A673 (cell line): ENCODE results near the gene ATP6V0D1. TPM values are rescaled to one million over a fixed set of nuclear protein-coding genes. Genes with fewer than 3 reads are reported as not detected.

Experiments
- BruUV-seq: library from RNA; stranded (reverse); fragments of 400-500 nt; replicated peaks from 2 replicates; lab custom pipeline; 2021; lab: Mats Ljungman, UMichigan
- CTCF ChIA-PET: fragments of 300-600 bp; sonication (Branson Sonifier 250); formaldehyde crosslinking; loops from one replicate; lab custom pipeline; 2022; ENCODE audit warnings: antibody characterized with exemption; lab: Charles Lee
- POLR2A ChIA-PET: fragments of 300-600 bp; sonication (Branson Sonifier 250); formaldehyde crosslinking; loops from one replicate; lab custom pipeline; 2022; ENCODE audit warnings: antibody characterized with exemption; ENCODE audit not compliant: low non-redundant PET; lab: Charles Lee
- DNase-seq: peaks from one replicate; pipeline ENCODE4 v3.0.0-alpha.2; 2015; ENCODE audit warnings: low spot score
- H3K27ac ChIP-seq: fragments of 200-600 bp; sonication (generic); 2 replicates; pipeline ENCODE4 v1.5.1; 2016; ENCODE audit warnings: mixed run types, low read depth, mild to moderate bottlenecking, mixed read lengths, antibody characterized with exemption, low read length; ENCODE audit not compliant: poor library complexity, severe bottlenecking
- H3K27me3 ChIP-seq: fragments of 200-600 bp; sonication (generic); replicated peaks from 2 replicates; pipeline ENCODE4 v1.6.1; 2017; ENCODE audit warnings: mixed run types, low read depth, mild to moderate bottlenecking, mixed read lengths, antibody characterized with exemption, low read length; ENCODE audit not compliant: insufficient read depth, poor library complexity
- H3K36me3 ChIP-seq: fragments of 200-600 bp; sonication (generic); 2 replicates; pipeline ENCODE4 v1.6.1; 2016; ENCODE audit warnings: mixed run types, mild to moderate bottlenecking, mixed read lengths, antibody characterized with exemption, low read length; ENCODE audit not compliant: insufficient read depth, poor library complexity, severe bottlenecking
- H3K4me1 ChIP-seq: fragments of 200-600 bp; sonication (generic); 2 replicates; pipeline ENCODE4 v1.6.1; 2017; ENCODE audit warnings: mixed run types, mild to moderate bottlenecking, mixed read lengths, antibody characterized with exemption, low read length; ENCODE audit not compliant: insufficient read depth, poor library complexity, severe bottlenecking
- H3K4me3 ChIP-seq: fragments of 200-600 bp; sonication (generic); 2 replicates; pipeline ENCODE4 v1.5.1; 2016; ENCODE audit warnings: low read depth, mixed run types, mild to moderate bottlenecking, mixed read lengths, low read length; ENCODE audit not compliant: poor library complexity, severe bottlenecking
- H3K9me3 ChIP-seq: fragments of 200-600 bp; sonication (generic); 2 replicates; pipeline ENCODE4 v1.6.1; 2016; ENCODE audit warnings: mixed run types, low read depth, mild to moderate bottlenecking, mixed read lengths, antibody characterized with exemption, low read length; ENCODE audit not compliant: poor library complexity, severe bottlenecking
- EZH2 ChIP-seq: fragments of 200-600 bp; sonication (generic); IDR thresholded peaks from 2 replicates; pipeline ENCODE4 v1.6.1; 2017; ENCODE audit warnings: borderline replicate concordance, low read depth, mild to moderate bottlenecking, mixed read lengths, antibody characterized with exemption, low read length; ENCODE audit not compliant: poor library complexity, severe bottlenecking
- intact Hi-C: fragments of 100-400 bp; cut with micrococcal nuclease; formaldehyde crosslinking; loops from one replicate; pipeline ENCODE4 v1.10.0; 2022; ENCODE audit not compliant: unreplicated experiment
- total RNA-seq: library from RNA; stranded (reverse); gene quantifications from 2 replicates; pipeline ENCODE4 v1.2.3, GENCODE V29; 2021
- TF ChIP-seq, protein P1 (sequence below): fragments of 300-800, 200-600 bp; sonication (generic); conservative IDR thresholded peaks from 2 replicates; pipeline ENCODE4 v1.5.1; 2017; ENCODE audit warnings: low read depth, mild to moderate bottlenecking, antibody characterized with exemption, low read length, moderate library complexity, mixed read lengths

Gene ATP6V0D1
- total RNA-seq, 1 experiment from 2014 or later, result 63.9 TPM

- Histone ChIP-seq H3K4me1 (peaks cover 5% of the 10 kb centered on the region), H3K27ac (no peak overlapping the region), H3K4me3 (no peak overlapping the region), H3K9me3 (no peaks in the 10 kb centered on the region), H3K36me3 (no peaks in the 10 kb centered on the region), H3K27me3 (peaks cover under 1% of the 10 kb centered on the region)
- intact Hi-C loops, result loop anchor here (5.0 kb wide), 1 partner anchor 447 kb away; no protein-coding TSS in a partner anchor
- CTCF ChIA-PET, result interaction anchor here (0.6 to 1.7 kb wide), 9 partner anchors 9 to 415 kb away, joined by 3 to 8 read pairs (median 4); no protein-coding TSS in a partner anchor
- DNase-seq, result peak; percentile 54
- TF ChIP-seq, protein P1, sequence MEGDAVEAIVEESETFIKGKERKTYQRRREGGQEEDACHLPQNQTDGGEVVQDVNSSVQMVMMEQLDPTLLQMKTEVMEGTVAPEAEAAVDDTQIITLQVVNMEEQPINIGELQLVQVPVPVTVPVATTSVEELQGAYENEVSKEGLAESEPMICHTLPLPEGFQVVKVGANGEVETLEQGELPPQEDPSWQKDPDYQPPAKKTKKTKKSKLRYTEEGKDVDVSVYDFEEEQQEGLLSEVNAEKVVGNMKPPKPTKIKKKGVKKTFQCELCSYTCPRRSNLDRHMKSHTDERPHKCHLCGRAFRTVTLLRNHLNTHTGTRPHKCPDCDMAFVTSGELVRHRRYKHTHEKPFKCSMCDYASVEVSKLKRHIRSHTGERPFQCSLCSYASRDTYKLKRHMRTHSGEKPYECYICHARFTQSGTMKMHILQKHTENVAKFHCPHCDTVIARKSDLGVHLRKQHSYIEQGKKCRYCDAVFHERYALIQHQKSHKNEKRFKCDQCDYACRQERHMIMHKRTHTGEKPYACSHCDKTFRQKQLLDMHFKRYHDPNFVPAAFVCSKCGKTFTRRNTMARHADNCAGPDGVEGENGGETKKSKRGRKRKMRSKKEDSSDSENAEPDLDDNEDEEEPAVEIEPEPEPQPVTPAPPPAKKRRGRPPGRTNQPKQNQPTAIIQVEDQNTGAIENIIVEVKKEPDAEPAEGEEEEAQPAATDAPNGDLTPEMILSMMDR, result peak; percentile 90
- no peak for TF ChIP-seq EZH2
- no TSS peak for BruUV-seq
- POLR2A ChIA-PET, result no interaction called here
Measured at GRCh38 chr16:67399218-67399733, 81.7 kb downstream of the ATP6V0D1 start.

DNA sequence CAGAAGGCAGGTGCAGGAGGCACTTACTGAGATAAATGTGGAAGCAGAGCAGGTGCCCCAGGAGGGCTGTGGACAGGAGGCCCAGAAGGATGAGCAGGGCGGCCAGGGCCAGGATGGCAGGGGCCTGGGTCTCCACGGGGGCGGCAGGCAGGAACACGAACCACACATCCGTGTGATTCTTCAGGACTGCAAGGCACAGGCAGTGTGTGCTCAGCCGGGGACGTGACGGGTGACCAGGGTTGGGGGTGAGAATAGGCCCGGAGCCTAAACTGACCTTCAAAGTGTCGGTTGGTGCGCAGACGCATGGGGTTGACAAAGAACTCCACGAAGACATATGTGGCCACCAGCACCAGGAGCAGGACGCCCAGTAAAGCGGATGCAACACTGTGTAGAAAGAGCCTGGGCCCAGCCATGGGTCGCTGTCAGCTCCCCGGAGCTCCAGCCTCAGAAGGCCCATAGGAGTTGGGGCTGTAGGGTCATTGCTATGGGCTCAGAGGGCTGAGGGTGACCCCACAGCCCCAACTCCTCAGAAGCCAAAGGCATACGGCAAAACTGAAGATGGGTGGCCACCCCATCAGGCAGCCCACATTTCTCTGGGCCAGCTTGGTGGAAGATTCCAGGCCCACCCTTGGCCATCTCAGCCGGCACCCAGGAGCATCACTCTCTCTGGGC lies 82.3 kb downstream of the ATP6V0D1 start:
- ChIA-PET POLR2A (interaction anchor here (0.7 kb wide), 1 partner anchor 342 kb away, joined by 3 read pairs; no protein-coding TSS in a partner anchor), CTCF (interaction anchor here (0.7 to 1.7 kb wide), 3 partner anchors 138 to 413 kb away, joined by 3 to 6 read pairs (median 5); no protein-coding TSS in a partner anchor)
- TF ChIP-seq, protein P1, result no peak
- no peak for TF ChIP-seq EZH2
- BruUV-seq, result no TSS peak
- Histone ChIP-seq H3K4me3 (no peak overlapping the region), H3K36me3 (no peaks in the 10 kb centered on the region), H3K9me3 (no peaks in the 10 kb centered on the region), H3K4me1 (peaks cover 10% of the 10 kb centered on the region), H3K27me3 (peaks cover 6% of the 10 kb centered on the region), H3K27ac (no peak overlapping the region)
- DNase-seq, result no peak
- intact Hi-C loops, result loop anchor here (5.0 kb wide), 1 partner anchor 446 kb away; no protein-coding TSS in a partner anchor

DNA sequence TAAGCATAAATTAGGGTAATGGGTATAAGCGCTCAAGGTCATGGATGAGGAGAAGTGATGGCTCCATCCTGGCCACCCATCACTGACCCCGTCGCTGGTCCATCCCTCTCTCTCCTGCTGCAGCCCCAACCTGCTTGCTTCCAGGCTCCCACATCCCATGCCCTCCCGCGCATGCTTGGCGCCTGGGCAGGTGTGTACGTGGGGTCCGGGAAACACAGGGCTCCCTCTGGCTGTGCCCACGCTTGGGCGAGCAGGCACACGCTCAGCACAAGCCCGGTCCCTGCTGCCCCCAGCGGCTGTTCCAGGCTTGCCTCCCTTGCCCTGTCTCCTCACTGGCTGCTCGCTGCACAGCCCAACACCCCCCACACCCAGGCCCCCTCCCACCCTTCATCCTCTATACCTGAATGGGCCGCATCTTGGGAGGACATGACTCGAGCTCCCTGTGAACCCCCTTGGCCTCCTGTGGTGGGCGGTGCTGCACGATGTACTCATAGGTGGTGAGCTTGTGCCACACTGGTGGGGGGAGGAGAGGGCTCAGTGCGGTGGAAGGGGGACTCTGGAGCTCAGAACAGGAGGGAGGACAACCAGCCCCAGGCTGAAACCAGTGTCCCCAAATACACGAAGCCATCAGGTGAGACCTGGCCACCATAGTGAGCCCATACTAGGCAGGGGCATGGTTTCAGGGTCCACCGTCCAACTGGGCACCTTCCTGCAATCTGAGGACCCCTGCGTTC lies 83.0 kb downstream of the ATP6V0D1 start:
- ChIA-PET POLR2A (interaction anchor here (0.7 kb wide), 1 partner anchor 343 kb away, joined by 3 read pairs; no protein-coding TSS in a partner anchor), CTCF (interaction anchor here (0.7 to 1.7 kb wide), 2 partner anchors 137 to 413 kb away, joined by 5 to 6 read pairs; no protein-coding TSS in a partner anchor)
- H3K36me3 ChIP-seq, result no peaks in the 10 kb centered on the region
- H3K27ac ChIP-seq, result no peak overlapping the region
- BruUV-seq, result no TSS peak
- DNase-seq, result no peak
- TF ChIP-seq, protein P1, result no peak
- no peak for TF ChIP-seq EZH2
- H3K27me3 ChIP-seq, result peaks cover 8% of the 10 kb centered on the region
- intact Hi-C loops, result loop anchor here (5.0 kb wide), 1 partner anchor 446 kb away; no protein-coding TSS in a partner anchor
- H3K9me3 ChIP-seq, result no peaks in the 10 kb centered on the region
- no peak overlapping the region for H3K4me3 ChIP-seq
- H3K4me1 ChIP-seq, result peaks cover 14% of the 10 kb centered on the region
